GM15510 (cell line): ENCODE measurements around the gene API5.
A peak's percentile ranks its signal among the peaks of the same experiment; 100 is the strongest.

Source experiments
- POLR2A ChIP-seq: IDR thresholded peaks from 3 replicates; pipeline ENCODE4 v1.6.1; 2011; ENCODE audit warnings: borderline replicate concordance; ENCODE audit not compliant: insufficient read length; ENCODE audit errors: extremely low read depth

API5 gene

DNA sequence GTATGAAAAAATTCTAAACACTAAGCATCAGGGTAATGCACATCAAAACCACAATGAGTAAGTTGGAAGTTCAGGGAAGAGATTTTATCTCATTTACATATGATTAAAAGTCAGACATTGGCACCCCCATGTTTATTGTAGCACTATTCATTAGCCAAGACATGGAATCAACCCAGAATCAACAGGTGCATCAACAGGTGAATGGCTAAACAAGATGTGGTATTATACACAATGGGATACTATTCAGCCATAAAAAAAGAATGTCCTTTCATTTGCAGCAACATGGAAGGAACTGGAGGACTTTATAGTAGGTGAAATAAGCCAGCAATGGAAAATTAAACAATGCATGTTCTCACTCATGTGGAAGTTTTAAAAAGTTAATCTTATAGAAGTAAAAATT, 29.4 kb downstream of the API5 start:
- TF ChIP-seq POLR2A = no peak

DNA sequence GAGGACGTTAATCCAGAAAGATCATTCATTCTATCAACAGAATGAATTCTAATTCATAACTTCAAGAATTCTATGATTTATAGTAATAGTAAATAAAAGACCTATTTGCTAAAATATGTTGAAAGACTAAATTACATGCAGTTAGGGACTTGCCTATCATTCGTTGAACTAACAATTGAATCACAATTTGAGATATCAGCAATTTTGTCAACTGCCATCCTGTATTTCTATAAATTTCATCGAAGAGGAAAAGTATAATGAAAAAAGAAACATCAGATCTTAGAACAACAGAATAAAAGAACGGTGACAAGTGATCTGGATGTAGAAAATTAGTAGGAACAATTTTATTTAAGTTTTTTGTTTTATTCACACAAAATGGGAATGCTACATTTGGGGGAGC, 42.5 kb downstream of the API5 start:
- no peak for TF ChIP-seq POLR2A

DNA sequence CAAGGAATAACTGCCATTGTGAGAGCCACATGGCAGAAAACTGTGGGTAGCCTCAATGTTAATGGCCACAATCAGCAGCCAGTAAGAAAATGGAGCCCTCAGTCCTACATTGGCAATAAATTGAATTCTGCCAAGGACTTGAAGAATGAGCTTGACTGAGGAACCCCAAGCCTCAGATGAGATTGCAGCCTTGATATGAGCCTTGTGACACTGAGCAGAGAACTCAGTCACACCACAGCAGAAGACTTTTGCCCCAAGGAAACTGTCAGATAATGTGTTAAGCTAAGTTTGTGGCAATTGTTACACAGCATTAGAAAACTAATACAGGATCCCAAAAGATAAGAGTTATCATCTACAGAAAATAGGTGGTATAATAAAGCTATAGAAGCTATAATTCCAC, 44.5 kb downstream of the API5 start:
- TF ChIP-seq POLR2A = no peak

DNA sequence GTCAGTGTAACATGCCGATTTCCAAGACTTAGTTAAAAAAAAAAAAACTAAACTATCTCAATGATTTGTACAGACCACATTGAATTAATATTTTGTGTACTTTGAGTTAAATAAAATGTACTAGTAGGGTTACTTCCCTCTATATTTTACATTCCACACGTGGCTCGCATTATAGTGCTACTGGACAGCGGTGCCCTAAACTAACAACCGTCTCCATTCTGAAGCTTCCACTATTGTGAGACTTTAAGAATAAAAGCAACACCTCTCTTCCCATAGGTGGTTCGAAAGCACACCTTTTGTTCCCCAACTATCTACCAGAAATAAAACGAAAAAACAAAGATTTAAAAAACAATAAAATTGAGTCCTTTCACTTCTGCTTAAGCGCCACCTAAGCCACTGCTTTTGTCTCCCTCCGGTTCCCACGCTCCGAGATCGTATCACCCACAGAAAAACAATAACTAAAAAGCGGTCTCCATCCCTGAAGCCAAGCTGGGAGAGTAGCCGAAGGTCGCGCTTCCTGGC, 46.5 kb downstream of the API5 start:
- no peak for TF ChIP-seq POLR2A

DNA sequence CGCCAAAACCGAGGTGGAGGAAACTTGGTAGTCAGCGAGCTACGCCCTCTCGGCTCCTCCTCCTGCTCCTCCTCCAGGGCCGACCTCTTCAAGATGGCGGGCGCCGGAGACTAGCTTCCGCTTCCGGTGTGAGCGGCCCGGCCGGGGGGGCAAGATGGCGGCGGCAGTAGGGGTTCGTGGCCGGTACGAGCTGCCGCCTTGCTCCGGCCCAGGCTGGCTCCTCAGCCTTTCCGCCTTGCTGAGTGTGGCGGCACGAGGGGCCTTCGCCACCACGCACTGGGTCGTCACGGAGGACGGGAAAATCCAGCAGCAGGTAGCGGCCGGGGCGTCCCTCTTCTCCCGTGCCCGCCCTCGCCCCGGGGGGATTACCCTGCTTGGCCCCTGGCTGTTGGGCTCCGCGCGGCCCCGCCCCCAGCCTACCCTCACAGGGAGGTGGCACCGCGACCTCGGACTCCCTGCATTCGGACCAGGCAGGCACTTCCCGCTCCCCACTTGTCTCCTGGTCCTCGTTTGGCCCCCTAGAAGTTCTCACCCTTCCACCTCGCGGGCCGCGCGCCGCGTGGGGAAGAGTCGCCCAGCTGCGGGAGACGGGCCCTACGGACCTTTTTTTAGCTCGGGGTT, 47.1 kb downstream of the API5 start, which contains the start of gene TTC17:
Gene TTC17, plus strand, starts transcription at position 120 of the 621 bp plus-strand sequence. Its CDS starts 35 bp downstream, at position 155.
- TF ChIP-seq POLR2A = peak; percentile 96

DNA sequence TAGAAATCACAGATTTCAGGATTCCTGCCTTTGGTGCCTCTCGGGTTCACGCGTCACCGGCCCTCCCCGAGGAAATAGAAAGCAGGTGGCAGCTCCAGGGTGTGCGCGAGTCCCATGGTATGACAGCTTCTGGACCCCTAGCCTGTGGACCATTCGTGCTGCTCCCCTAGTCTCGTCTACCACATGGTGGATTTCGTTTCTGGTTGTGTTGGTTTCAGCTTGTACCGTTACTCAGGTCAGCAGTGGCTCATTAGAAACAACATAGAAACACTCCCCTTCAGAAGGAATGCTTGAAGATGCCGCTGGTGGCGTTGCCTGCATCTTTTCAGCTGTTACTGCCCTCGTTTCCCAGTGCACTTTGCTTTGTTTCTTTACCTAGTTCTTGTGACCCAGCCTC, 47.6 kb downstream of the API5 start:
- no peak for TF ChIP-seq POLR2A

DNA sequence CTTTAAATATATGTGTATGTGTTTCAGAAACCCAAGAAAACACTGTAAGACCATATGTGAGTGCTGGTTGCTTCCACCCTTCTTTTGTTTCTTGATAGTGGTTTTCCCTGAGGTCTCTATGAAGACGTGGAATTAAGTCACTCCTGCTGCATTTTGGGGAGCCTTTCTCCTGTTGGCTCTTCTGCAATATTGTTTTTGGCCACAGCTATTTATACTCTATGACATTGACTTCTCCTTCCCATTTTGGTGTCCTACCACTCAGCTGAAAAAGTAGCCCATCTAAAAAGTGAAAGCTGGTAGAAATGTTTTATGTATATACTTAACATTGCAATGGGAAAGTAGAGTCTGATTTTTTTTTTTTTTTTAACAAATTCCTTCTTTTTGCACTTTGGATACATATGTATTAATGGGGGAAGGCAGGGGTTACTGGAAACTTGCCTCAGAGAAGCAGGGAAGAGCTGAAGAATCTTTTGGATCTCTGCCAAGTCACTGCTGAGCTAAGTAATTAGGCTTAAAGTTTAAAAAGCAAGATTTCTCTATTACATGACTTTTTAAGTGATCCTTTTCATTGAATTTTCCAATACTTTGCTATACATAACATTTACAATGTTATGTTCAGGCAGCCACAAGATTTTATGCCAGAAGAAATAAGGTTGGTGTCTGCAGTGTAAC, 48.7 kb downstream of the API5 start:
- TF ChIP-seq POLR2A = no peak

DNA sequence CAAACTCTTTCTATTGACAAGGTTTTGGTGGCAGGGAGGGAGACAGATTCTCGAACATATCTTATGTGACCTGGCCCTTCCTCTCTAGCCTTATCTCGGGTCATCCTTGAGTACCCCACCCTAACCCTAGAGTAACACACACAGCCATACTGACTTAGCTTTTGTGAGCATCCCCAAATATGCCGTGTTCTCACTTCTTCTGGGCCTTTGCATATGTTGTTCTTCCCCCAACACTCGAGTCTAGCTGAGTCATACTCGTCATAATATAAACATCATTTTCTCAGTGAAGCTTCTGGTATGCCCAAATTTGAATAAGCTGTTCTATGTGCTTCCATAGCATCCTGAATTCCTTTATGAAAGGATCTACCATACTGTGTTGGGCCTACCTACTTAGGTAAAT, 54.9 kb downstream of the API5 start:
- no peak for TF ChIP-seq POLR2A

DNA sequence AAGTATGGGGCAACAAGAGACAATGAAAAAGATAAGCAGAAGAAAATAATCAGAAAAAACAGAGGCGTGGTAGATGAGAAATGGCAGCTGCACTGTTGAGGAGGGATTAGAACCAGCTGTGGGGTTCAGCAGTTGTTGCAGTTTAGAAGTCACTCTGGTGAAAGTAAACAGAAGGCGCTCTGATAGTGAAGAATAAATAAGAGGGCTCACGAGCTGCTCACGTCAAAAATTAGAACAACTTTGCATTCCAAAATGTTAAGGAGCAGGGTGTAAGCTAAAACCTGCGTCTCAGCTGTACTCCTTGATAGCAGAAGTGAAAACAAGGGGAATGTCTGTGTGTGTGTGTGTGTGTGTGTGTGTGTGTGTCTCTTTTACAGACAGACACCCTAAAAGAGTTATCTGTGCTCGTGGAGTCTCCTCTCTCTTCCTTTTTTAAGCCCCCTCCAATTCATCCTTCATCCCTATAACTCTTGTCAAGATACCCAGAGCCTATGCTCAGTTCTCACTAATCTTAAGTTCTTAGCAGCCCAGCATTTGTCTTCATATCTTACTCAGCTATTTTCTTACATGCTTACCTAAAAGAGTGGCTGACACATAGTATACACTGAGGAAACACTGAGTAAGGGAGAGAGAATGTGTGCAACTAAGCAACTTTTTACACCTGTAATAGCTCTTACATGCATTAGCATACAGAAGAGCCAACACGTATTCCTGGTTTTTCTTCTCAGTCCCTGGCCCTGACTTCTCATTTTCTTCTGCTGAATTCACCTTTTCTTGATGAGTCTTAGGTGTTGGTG, 55.8 kb downstream of the API5 start:
- no peak for TF ChIP-seq POLR2A

DNA sequence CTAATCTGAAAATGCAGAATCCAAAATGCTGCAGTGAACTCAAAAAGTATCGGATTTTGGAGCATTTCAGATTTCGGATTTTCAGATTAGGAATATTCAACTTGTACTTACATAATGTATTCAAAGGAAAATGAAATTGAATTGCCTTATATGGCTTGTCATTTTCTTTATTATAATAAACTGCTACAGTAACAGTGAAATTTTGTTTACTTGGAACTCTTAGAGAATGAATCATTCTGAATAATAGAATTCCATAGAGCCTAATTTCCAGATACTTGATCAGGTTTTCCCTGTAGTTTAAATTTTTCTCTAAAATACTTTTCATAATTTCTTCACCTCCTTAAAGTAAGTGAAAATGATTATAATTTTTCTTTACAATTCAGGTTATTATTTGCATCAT, 64.3 kb downstream of the API5 start:
- no peak for TF ChIP-seq POLR2A

DNA sequence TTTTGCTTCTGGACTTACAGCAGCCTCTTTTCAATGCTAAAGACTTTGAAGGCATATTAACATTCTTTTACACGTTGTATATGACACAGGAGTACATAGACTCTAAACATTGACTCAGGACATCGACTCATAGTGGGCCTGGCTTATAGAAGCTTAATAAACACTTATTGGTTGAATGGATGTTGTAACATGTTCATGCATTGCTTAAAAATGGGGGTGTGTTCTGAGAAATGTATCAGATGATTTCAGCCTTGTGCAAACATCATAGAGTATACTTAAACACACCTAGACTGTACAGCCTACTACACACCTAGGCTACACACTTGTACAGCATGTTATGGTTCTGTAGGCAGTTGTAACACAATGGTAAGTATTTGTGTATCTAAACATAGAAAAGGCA, 64.8 kb downstream of the API5 start:
- no peak for TF ChIP-seq POLR2A

DNA sequence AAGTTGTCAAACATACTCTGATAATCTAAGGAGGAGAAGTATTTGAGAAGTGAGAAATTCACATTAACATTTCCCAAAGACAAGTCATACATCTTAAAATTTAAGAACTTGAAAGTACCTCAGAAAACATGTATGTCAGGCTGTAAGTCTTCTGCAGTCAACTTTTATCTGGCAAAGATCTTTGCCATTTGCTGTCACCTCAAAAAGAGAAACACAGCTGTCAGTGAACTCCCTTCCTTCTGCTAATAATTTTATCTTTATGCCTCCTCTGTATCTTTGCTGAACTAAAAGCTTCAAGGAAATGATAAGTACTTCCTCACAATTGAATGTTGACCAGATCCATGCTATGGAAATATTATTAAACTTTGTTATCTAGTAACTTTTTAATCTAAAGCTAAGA, 65.6 kb downstream of the API5 start:
- no peak for TF ChIP-seq POLR2A

DNA sequence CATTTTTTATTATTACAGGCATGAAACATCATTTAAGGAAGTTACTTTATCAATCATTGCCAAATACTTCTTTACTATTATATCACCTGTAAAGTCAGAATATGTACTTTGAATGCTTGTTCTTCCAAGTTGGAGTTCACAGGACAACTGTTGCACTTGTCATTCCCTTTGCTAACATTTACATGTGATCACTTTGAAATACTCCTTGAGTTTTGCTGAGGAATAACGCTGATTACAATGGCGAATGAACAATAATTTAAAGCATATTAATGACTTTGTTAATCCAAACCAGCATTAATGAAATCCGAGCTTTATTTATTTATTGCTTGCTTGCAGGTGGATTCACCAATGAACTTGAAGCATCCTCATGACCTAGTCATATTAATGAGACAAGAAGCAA, 67.1 kb downstream of the API5 start:
- TF ChIP-seq POLR2A = no peak

DNA sequence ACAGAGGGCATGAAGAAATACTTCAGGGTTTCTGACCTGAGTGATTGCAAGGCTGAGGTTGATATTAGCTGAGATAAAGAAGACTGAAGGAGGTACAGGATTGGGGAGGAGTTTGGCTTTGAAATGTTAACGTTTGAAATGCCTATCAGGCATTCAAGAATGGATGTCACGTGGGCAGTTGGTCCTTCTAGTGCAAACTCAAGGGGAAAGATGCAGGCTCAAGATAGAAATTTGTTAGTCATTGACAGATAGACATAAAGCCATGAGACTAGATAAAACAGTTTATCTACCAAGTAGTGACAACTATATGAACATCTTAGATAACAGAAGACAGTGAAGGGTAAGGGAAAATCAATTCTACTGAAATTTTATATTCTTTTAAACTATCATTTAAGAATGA, 70.0 kb downstream of the API5 start:
- no peak for TF ChIP-seq POLR2A

DNA sequence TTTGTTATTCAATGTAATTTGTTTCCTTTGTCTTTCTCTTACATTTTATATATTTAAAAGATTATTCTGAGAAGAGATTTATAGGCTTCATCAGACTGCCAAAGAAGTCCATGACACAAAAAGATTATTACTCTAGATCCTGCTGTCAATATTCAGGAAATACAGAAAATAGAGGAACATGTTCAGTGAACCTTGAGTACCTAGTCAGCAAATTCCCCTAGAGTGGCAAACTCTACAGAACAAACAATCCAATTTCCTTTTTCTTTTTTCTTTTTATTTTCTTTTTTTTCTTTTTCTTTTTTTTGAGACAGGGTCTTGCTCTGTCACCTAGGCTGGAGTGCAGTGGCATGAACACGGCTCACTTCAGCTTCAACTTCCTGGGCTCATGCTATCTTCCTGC, 70.8 kb downstream of the API5 start:
- TF ChIP-seq POLR2A = no peak
